ENCODE results near the gene SPRR2G. TPM values are rescaled to one million over a fixed set of nuclear protein-coding genes. Genes with fewer than 3 reads are reported as not detected.

SPRR2G gene
- total RNA-seq, 1 experiment from 2014 or later, result not detected

GRCh38 chr1:153194331-153195050 lies 43.8 kb upstream of the SPRR2G start:
- H3K27ac ChIP-seq (ENCODE audit: insufficient read length, low read depth, low read length), result no peak overlapping the region
- no peak overlapping the region for H3K56ac ChIP-seq (ENCODE audit: insufficient read length, low read depth, low read length)
- H3K4me3 Mint-ChIP-seq, result no peak overlapping the region
- no peak overlapping the region for H3K4me2 ChIP-seq (ENCODE audit: insufficient read depth, insufficient read length, low read length)
- no peak overlapping the region for H2BK5ac ChIP-seq (ENCODE audit: insufficient read length, low read length)
- no peak overlapping the region for H2BK12ac ChIP-seq (ENCODE audit: insufficient read length, low read depth, low read length)
- no peaks in the 10 kb centered on the region; the same call in 1 of the 2 replicates for H3K4me1 ChIP-seq (ENCODE audit: insufficient read depth, low read length)
- no peaks in the 10 kb centered on the region; a peak in 1 of 7 replicates for H3K36me3 Mint-ChIP-seq (ENCODE audit: insufficient read depth in 1 of 3, low read depth in 3 of 3)
- H3K79me2 ChIP-seq (ENCODE audit: insufficient read depth, low read length), result no peaks in the 10 kb centered on the region
- no peak overlapping the region for H3K23ac ChIP-seq (ENCODE audit: insufficient read length, low read depth, low read length)
- no peaks in the 10 kb centered on the region for H3K23me2 ChIP-seq (ENCODE audit: insufficient read length, low read depth, low read length, poor library complexity, severe bottlenecking)
- H2BK15ac ChIP-seq (ENCODE audit: low read depth, low read length), result no peak overlapping the region
- no peaks in the 10 kb centered on the region for H3K9me3 ChIP-seq (ENCODE audit: control insufficient read depth, low read depth, low read length)
- H2BK120ac ChIP-seq (ENCODE audit: low read depth, low read length, poor library complexity, severe bottlenecking), result no peak overlapping the region
- peaks cover 7 to 11% of the 10 kb centered on the region in 2 experiments; a peak in 4 of 5 replicates for H3K9me3 Mint-ChIP-seq
- no peak overlapping the region for H2AFZ ChIP-seq (ENCODE audit: low read length)
- H2BK20ac ChIP-seq (ENCODE audit: low read depth, low read length, poor library complexity, severe bottlenecking), result no peak overlapping the region
- H2AK5ac ChIP-seq (ENCODE audit: insufficient read length, low read length), result no peak overlapping the region
- no peak for TF ChIP-seq CTCF (conservative IDR thresholded peaks at IDR 0.05)
- H3K79me1 ChIP-seq (ENCODE audit: insufficient read depth, low read depth, low read length, poor library complexity, severe bottlenecking), result no peaks in the 10 kb centered on the region
- H4K91ac ChIP-seq (ENCODE audit: insufficient read length, low read depth, low read length), result no peak overlapping the region
- no peak overlapping the region for H3K4ac ChIP-seq (ENCODE audit: low read depth, low read length)
- no peak overlapping the region for H4K8ac ChIP-seq (replicated peaks; ENCODE audit: insufficient read length, low read depth, low read length)
- H3K18ac ChIP-seq (ENCODE audit: insufficient read length, low read depth, low read length), result no peak overlapping the region
- H3K14ac ChIP-seq (ENCODE audit: insufficient read depth, low read length), result no peak overlapping the region
- peaks cover 4 to 15% of the 10 kb centered on the region in 2 experiments for H3K4me1 Mint-ChIP-seq
- no peaks in the 10 kb centered on the region for H3K27me3 ChIP-seq (ENCODE audit: insufficient read depth, low read length)
- DNase-seq, result no peak
- peaks cover 9% of the 10 kb centered on the region for H3K27me3 Mint-ChIP-seq (ENCODE audit: low read depth)
- no CpG with 5 or more reads among the region's 3 CpGs for WGBS (ENCODE audit: extremely low coverage, insufficient read length, low lambda C conversion rate)
- H4K5ac ChIP-seq (ENCODE audit: insufficient read length, low read depth, low read length), result no peak overlapping the region
- no peak overlapping the region for H3K27ac Mint-ChIP-seq
- H3K9ac ChIP-seq (ENCODE audit: extremely low read depth, insufficient read length, low read length), result no peak overlapping the region
- no peak overlapping the region for H3T11ph ChIP-seq (ENCODE audit: low read length)
- H4K20me1 ChIP-seq (ENCODE audit: control insufficient read depth, insufficient read depth, insufficient read length), result no peaks in the 10 kb centered on the region

Data from H9 (cell line).